ENCODE results near the gene EFNA5.
A peak's percentile ranks its signal among the peaks of the same experiment; 100 is the strongest.

EFNA5 gene

GRCh38 chr5:107670932-107671741 lies at the start of gene EFNA5:
EFNA5 (minus strand) TSS chr5:107670937.
- no peak for DNase-seq

- no peak for DNase-seq
These were observed 48.4 kb upstream of the EFNA5 start for GRCh38 chr5:107719034-107719606.

GRCh38 chr5:107717816-107718215 lies 47.1 kb upstream of the EFNA5 start:
- DNase-seq, result no peak

- DNase-seq, result no peak
These were observed 42.5 kb upstream of the EFNA5 start for GRCh38 chr5:107713228-107713627.

- no peak for DNase-seq
These were observed 41.7 kb upstream of the EFNA5 start for GRCh38 chr5:107712359-107712870.

GRCh38 chr5:107705402-107706014 lies 34.8 kb upstream of the EFNA5 start:
- no peak for DNase-seq

- no peak for DNase-seq
These were observed 34.1 kb upstream of the EFNA5 start for GRCh38 chr5:107704681-107705401.

- no peak for DNase-seq
These were observed 29.7 kb upstream of the EFNA5 start for GRCh38 chr5:107700481-107700880.

GRCh38 chr5:107699425-107699824 lies 28.7 kb upstream of the EFNA5 start:
- no peak for DNase-seq

GRCh38 chr5:107698286-107698685 lies 27.5 kb upstream of the EFNA5 start:
- DNase-seq, result no peak

- no peak for DNase-seq
These were observed 25.8 kb upstream of the EFNA5 start for GRCh38 chr5:107696498-107696897.

- DNase-seq, result no peak
These were observed 25.3 kb upstream of the EFNA5 start for GRCh38 chr5:107696080-107696479.

- DNase-seq, result no peak
These were observed 17.2 kb upstream of the EFNA5 start for GRCh38 chr5:107687937-107688336.

GRCh38 chr5:107687404-107687803 lies 16.7 kb upstream of the EFNA5 start:
- no peak for DNase-seq

GRCh38 chr5:107682533-107682932 lies 11.8 kb upstream of the EFNA5 start:
- no peak for DNase-seq

- no peak for DNase-seq
These were observed 10.1 kb upstream of the EFNA5 start for GRCh38 chr5:107680799-107681198.

GRCh38 chr5:107680099-107680498 lies 9.4 kb upstream of the EFNA5 start:
- no peak for DNase-seq

GRCh38 chr5:107676702-107677101 lies 6.0 kb upstream of the EFNA5 start:
- no peak for DNase-seq

- no peak for DNase-seq
These were observed 4.5 kb upstream of the EFNA5 start for GRCh38 chr5:107675201-107675600.

- DNase-seq, result no peak
These were observed 3.9 kb upstream of the EFNA5 start for GRCh38 chr5:107674655-107675054.

- DNase-seq, result peak; percentile 57 to 60
These were observed 2.8 kb upstream of the EFNA5 start for GRCh38 chr5:107673368-107674136.

GRCh38 chr5:107673039-107673367 lies 2.3 kb upstream of the EFNA5 start:
- no peak for DNase-seq
